HEK293 (cell line): ENCODE data around the gene BCR.
A peak's percentile ranks its signal among the peaks of the same experiment; 100 is the strongest.

ENCODE experiments used
- CTCF ChIA-PET: fragments of 350-600 bp; formaldehyde crosslinking; extraction: SDS; loops from one replicate; lab custom pipeline; 2021; ENCODE audit warnings: antibody characterized with exemption; lab: Yijun Ruan, JAX
- POLR2A ChIA-PET: fragments of 300-600 bp; formaldehyde crosslinking; extraction: SDS; loops from one replicate; lab custom pipeline; 2020; ENCODE audit warnings: antibody characterized with exemption, inconsistent platforms; lab: Yijun Ruan, JAX
- H3K27ac ChIP-seq: fragments of 200-500 bp; sonication (Bioruptor generic); 2 replicates; pipeline ENCODE4 v1.5.1; 2014; ENCODE audit warnings: low read depth, low read length, control low read depth, inconsistent platforms; ENCODE audit errors: extremely low read depth
- H3K36me3 ChIP-seq, 2 experiments: fragments of 200-500 bp in 1 of 2; sonication (Bioruptor generic) in 1 of 2; 1 replicate in 1 of 2; 2 replicates in 1 of 2; pipeline ENCODE4 v1.5.1; 2014 to 2017; ENCODE audit warnings: inconsistent platforms in 2 of 2, low read length in 2 of 2; ENCODE audit not compliant: control insufficient read depth in 2 of 2, insufficient read depth in 1 of 2
- H3K4me1 ChIP-seq: fragments of 200-500 bp; sonication (Bioruptor generic); 2 replicates; pipeline ENCODE4 v1.5.1; 2014; ENCODE audit warnings: mild to moderate bottlenecking, low read length, inconsistent platforms; ENCODE audit not compliant: control insufficient read depth, insufficient read depth
- H3K4me3 ChIP-seq: 2 replicates; pipeline ENCODE4 v1.5.1; 2011; ENCODE audit warnings: low read depth, mild to moderate bottlenecking, control low read depth, low read length, moderate library complexity
- H3K9me3 ChIP-seq: fragments of 200-500 bp; sonication (Bioruptor generic); 2 replicates; pipeline ENCODE4 v1.5.1; 2014; ENCODE audit warnings: low read depth, low read length, inconsistent platforms; ENCODE audit not compliant: control insufficient read depth, insufficient read depth
- EGR2 ChIP-seq: fragments of 450-650 bp; formaldehyde crosslinking; IDR thresholded peaks from 2 replicates; pipeline ENCODE4 v1.5.1; 2016; ENCODE audit warnings: low read depth, missing biosample characterization, missing genetic modification characterization
- GLI4 ChIP-seq: fragments of 450-650 bp; formaldehyde crosslinking; IDR thresholded peaks from 2 replicates; pipeline ENCODE4 v1.5.1; 2016; ENCODE audit warnings: missing biosample characterization, missing genetic modification characterization
- KLF8 ChIP-seq: fragments of 450-650 bp; formaldehyde crosslinking; IDR thresholded peaks from 2 replicates; pipeline ENCODE4 v1.5.1; 2016; ENCODE audit warnings: missing biosample characterization, missing genetic modification characterization
- KLF9 ChIP-seq: fragments of 450-650 bp; formaldehyde crosslinking; IDR thresholded peaks from 2 replicates; pipeline ENCODE4 v1.5.1; 2016; ENCODE audit warnings: missing biosample characterization, missing genetic modification characterization, low read depth
- MZF1 ChIP-seq: fragments of 450-650 bp; formaldehyde crosslinking; IDR thresholded peaks from 2 replicates; pipeline ENCODE4 v1.5.1; 2017; ENCODE audit warnings: missing biosample characterization, missing genetic modification characterization, borderline replicate concordance
- PRDM1 ChIP-seq: fragments of 450-650 bp; formaldehyde crosslinking; IDR thresholded peaks from 2 replicates; pipeline ENCODE4; 2016; ENCODE audit warnings: missing biosample characterization, missing genetic modification characterization
- REPIN1 ChIP-seq: fragments of 450-650 bp; formaldehyde crosslinking; IDR thresholded peaks from 2 replicates; pipeline ENCODE4 v1.5.1; 2017; ENCODE audit warnings: missing biosample characterization, missing genetic modification characterization, low read depth
- ZFHX2 ChIP-seq: fragments of 450-650 bp; formaldehyde crosslinking; conservative IDR thresholded peaks from 2 replicates; pipeline ENCODE4 v1.5.1; 2016; ENCODE audit warnings: missing biosample characterization, missing genetic modification characterization
- ZFP41 ChIP-seq: fragments of 450-650 bp; formaldehyde crosslinking; IDR thresholded peaks from 2 replicates; pipeline ENCODE4 v1.5.1; 2016; ENCODE audit warnings: missing biosample characterization, missing genetic modification characterization, borderline replicate concordance
- ZNF121 ChIP-seq: fragments of 450-650 bp; formaldehyde crosslinking; IDR thresholded peaks from 2 replicates; pipeline ENCODE4 v1.5.1; 2016; ENCODE audit warnings: missing biosample characterization, missing genetic modification characterization
- ZNF140 ChIP-seq: fragments of 450-650 bp; formaldehyde crosslinking; IDR thresholded peaks from 2 replicates; pipeline ENCODE4 v1.5.1; 2016; ENCODE audit warnings: missing biosample characterization, missing genetic modification characterization
- ZNF292 ChIP-seq: fragments of 450-650 bp; formaldehyde crosslinking; IDR thresholded peaks from 2 replicates; pipeline ENCODE4 v1.5.1; 2016; ENCODE audit warnings: low read depth, missing biosample characterization, missing genetic modification characterization, borderline replicate concordance
- ZNF416 ChIP-seq: fragments of 450-650 bp; formaldehyde crosslinking; IDR thresholded peaks from 2 replicates; pipeline ENCODE4 v1.5.1; 2016; ENCODE audit warnings: missing biosample characterization, missing genetic modification characterization
- ZNF426 ChIP-seq: fragments of 450-650 bp; formaldehyde crosslinking; IDR thresholded peaks from 2 replicates; pipeline ENCODE4 v1.5.1; 2017; ENCODE audit warnings: missing biosample characterization, missing genetic modification characterization, mild to moderate bottlenecking, inconsistent platforms, moderate library complexity
- ZNF48 ChIP-seq: fragments of 450-650 bp; formaldehyde crosslinking; IDR thresholded peaks from 2 replicates; pipeline ENCODE4 v1.5.1; 2016; ENCODE audit warnings: missing biosample characterization, missing genetic modification characterization
- ZNF514 ChIP-seq: fragments of 450-650 bp; formaldehyde crosslinking; IDR thresholded peaks from 2 replicates; pipeline ENCODE4 v1.5.1; 2016; ENCODE audit warnings: missing biosample characterization, missing genetic modification characterization
- ZNF558 ChIP-seq: fragments of 450-650 bp; formaldehyde crosslinking; IDR thresholded peaks from 2 replicates; pipeline ENCODE4 v1.5.1; 2016; ENCODE audit warnings: missing biosample characterization, missing genetic modification characterization
- ZNF624 ChIP-seq: fragments of 450-650 bp; formaldehyde crosslinking; IDR thresholded peaks from 2 replicates; pipeline ENCODE4 v1.5.1; 2017; ENCODE audit warnings: missing biosample characterization, missing genetic modification characterization
- ZNF707 ChIP-seq: fragments of 450-650 bp; formaldehyde crosslinking; IDR thresholded peaks from 2 replicates; pipeline ENCODE4 v1.5.1; 2016; ENCODE audit warnings: missing biosample characterization, missing genetic modification characterization
- ZNF837 ChIP-seq: fragments of 450-650 bp; formaldehyde crosslinking; IDR thresholded peaks from 2 replicates; pipeline ENCODE4 v1.5.1; 2016; ENCODE audit warnings: missing biosample characterization, missing genetic modification characterization
- TF ChIP-seq, protein P1 (sequence below): fragments of 450-650 bp; formaldehyde crosslinking; IDR thresholded peaks from 2 replicates; pipeline ENCODE4 v1.5.1; 2016; ENCODE audit warnings: missing biosample characterization, missing genetic modification characterization
- TF ChIP-seq, protein P2 (sequence below): fragments of 450-650 bp; formaldehyde crosslinking; conservative IDR thresholded peaks from 2 replicates; pipeline ENCODE4 v1.5.1; 2016; ENCODE audit warnings: low read depth, missing biosample characterization, missing genetic modification characterization
- TF ChIP-seq, protein P3 (sequence below): fragments of 450-650 bp; formaldehyde crosslinking; IDR thresholded peaks from 2 replicates; pipeline ENCODE4 v1.5.1; 2016; ENCODE audit warnings: missing biosample characterization, missing genetic modification characterization
- TF ChIP-seq, protein P4 (sequence below): fragments of 450-650 bp; formaldehyde crosslinking; IDR thresholded peaks from 2 replicates; pipeline ENCODE4 v1.5.1; 2016; ENCODE audit warnings: missing biosample characterization, missing genetic modification characterization, borderline replicate concordance

Gene BCR

DNA sequence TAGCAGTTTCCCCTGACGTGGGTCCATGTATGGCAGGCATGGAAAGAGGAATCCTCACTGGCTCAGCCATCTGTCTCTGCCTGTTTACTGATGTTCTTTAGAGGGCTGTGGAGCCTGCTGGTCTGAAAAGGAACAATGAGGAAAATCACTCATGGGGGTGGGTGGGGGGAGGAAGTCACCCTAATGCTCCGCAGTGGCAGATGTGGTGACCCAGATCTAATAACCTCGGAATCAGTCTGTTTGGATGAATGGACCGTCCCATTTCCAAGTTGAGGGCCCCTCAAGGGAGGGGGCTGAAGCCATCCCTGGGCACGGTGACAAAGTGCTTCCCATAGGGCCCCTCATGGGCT is 4.4 kb downstream of the BCR start:
- TF ChIP-seq ZNF837 (no peak), KLF8 (tag by site-specific recombination) (no peak), ZNF707 (tag by site-specific recombination) (no peak), ZNF514 (tag by site-specific recombination) (no peak)
- TF ChIP-seq, protein P1, sequence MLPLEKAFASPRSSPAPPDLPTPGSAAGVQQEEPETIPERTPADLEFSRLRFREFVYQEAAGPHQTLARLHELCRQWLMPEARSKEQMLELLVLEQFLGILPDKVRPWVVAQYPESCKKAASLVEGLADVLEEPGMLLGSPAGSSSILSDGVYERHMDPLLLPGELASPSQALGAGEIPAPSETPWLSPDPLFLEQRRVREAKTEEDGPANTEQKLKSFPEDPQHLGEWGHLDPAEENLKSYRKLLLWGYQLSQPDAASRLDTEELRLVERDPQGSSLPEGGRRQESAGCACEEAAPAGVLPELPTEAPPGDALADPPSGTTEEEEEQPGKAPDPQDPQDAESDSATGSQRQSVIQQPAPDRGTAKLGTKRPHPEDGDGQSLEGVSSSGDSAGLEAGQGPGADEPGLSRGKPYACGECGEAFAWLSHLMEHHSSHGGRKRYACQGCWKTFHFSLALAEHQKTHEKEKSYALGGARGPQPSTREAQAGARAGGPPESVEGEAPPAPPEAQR, result no peak
- TF ChIP-seq, protein P2, sequence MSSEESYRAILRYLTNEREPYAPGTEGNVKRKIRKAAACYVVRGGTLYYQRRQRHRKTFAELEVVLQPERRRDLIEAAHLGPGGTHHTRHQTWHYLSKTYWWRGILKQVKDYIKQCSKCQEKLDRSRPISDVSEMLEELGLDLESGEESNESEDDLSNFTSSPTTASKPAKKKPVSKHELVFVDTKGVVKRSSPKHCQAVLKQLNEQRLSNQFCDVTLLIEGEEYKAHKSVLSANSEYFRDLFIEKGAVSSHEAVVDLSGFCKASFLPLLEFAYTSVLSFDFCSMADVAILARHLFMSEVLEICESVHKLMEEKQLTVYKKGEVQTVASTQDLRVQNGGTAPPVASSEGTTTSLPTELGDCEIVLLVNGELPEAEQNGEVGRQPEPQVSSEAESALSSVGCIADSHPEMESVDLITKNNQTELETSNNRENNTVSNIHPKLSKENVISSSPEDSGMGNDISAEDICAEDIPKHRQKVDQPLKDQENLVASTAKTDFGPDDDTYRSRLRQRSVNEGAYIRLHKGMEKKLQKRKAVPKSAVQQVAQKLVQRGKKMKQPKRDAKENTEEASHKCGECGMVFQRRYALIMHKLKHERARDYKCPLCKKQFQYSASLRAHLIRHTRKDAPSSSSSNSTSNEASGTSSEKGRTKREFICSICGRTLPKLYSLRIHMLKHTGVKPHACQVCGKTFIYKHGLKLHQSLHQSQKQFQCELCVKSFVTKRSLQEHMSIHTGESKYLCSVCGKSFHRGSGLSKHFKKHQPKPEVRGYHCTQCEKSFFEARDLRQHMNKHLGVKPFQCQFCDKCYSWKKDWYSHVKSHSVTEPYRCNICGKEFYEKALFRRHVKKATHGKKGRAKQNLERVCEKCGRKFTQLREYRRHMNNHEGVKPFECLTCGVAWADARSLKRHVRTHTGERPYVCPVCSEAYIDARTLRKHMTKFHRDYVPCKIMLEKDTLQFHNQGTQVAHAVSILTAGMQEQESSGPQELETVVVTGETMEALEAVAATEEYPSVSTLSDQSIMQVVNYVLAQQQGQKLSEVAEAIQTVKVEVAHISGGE (tag by site-specific recombination), result no peak
- H3K4me1 ChIP-seq, result no peaks in the 10 kb centered on the region
- no peaks in the 10 kb centered on the region for H3K9me3 ChIP-seq
- POLR2A ChIA-PET, result no interaction called here
- no peak overlapping the region for H3K27ac ChIP-seq
- no peak overlapping the region for H3K4me3 ChIP-seq
- CTCF ChIA-PET, result interaction anchor here (1.2 to 1.8 kb wide), 2 partner anchors 34 to 93 kb away, joined by 5 to 7 read pairs; no protein-coding TSS in a partner anchor
- peaks cover 0 to 35% of the 10 kb centered on the region in 2 experiments; a peak in 1 of 3 replicates for H3K36me3 ChIP-seq

DNA sequence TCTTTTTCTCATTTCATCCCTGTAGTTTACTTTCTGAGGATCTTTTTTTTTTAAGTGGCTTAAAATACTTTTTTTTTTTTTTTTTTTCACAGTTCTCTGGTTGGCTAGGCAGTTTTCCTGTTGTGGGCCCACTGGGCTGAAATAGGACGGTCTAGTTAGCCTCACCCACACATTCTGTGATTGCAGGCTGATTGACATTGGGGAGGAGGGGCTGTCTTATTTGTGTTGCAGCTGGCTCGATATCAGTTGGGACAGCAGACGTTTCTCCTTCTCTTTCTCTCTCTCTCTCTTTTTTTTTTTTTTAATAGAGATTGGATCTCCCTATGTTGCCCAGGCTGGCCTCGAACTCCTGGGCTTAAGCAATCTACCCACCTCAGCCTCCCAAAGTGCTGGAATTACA is 6.9 kb downstream of the BCR start:
- Histone ChIP-seq H3K9me3 (no peaks in the 10 kb centered on the region), H3K4me1 (no peaks in the 10 kb centered on the region; the same call in 1 of the 2 replicates), H3K27ac (no peak overlapping the region), H3K36me3 (peaks cover 0 to 46% of the 10 kb centered on the region in 2 experiments; a peak in 1 of 3 replicates), H3K4me3 (no peak overlapping the region)
- CTCF ChIA-PET, result interaction anchor here (1.3 to 1.5 kb wide), 2 partner anchors 9 to 13 kb away, joined by 6 read pairs; no protein-coding TSS in a partner anchor
- POLR2A ChIA-PET, result no interaction called here
- TF ChIP-seq ZNF140 (tag by site-specific recombination) (no peak), ZNF292 (no peak), KLF9 (tag by site-specific recombination) (no peak), ZFP41 (tag by site-specific recombination) (no peak), MZF1 (tag by site-specific recombination) (no peak), ZNF426 (tag by site-specific recombination) (no peak), PRDM1 (tag by site-specific recombination) (0 out of 2 replicates have a peak, but pooled peaks have one; percentile 27), ZNF416 (tag by site-specific recombination) (no peak), ZFHX2 (tag by site-specific recombination) (peak; percentile 24; the same call in 1 of the 2 replicates), GLI4 (no peak), EGR2 (tag by site-specific recombination) (peak; percentile 41; the same call in 1 of the 2 replicates), ZNF558 (tag by site-specific recombination) (no peak), REPIN1 (tag by site-specific recombination) (no peak), ZNF121 (tag by site-specific recombination) (no peak), ZNF624 (tag by site-specific recombination) (no peak), ZNF48 (no peak)
- TF ChIP-seq, protein P3, sequence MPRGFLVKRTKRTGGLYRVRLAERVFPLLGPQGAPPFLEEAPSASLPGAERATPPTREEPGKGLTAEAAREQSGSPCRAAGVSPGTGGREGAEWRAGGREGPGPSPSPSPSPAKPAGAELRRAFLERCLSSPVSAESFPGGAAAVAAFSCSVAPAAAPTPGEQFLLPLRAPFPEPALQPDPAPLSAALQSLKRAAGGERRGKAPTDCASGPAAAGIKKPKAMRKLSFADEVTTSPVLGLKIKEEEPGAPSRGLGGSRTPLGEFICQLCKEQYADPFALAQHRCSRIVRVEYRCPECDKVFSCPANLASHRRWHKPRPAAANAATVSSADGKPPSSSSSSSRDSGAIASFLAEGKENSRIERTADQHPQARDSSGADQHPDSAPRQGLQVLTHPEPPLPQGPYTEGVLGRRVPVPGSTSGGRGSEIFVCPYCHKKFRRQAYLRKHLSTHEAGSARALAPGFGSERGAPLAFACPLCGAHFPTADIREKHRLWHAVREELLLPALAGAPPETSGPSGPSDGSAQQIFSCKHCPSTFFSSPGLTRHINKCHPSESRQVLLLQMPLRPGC (tag by site-specific recombination), result no peak
- TF ChIP-seq, protein P4, sequence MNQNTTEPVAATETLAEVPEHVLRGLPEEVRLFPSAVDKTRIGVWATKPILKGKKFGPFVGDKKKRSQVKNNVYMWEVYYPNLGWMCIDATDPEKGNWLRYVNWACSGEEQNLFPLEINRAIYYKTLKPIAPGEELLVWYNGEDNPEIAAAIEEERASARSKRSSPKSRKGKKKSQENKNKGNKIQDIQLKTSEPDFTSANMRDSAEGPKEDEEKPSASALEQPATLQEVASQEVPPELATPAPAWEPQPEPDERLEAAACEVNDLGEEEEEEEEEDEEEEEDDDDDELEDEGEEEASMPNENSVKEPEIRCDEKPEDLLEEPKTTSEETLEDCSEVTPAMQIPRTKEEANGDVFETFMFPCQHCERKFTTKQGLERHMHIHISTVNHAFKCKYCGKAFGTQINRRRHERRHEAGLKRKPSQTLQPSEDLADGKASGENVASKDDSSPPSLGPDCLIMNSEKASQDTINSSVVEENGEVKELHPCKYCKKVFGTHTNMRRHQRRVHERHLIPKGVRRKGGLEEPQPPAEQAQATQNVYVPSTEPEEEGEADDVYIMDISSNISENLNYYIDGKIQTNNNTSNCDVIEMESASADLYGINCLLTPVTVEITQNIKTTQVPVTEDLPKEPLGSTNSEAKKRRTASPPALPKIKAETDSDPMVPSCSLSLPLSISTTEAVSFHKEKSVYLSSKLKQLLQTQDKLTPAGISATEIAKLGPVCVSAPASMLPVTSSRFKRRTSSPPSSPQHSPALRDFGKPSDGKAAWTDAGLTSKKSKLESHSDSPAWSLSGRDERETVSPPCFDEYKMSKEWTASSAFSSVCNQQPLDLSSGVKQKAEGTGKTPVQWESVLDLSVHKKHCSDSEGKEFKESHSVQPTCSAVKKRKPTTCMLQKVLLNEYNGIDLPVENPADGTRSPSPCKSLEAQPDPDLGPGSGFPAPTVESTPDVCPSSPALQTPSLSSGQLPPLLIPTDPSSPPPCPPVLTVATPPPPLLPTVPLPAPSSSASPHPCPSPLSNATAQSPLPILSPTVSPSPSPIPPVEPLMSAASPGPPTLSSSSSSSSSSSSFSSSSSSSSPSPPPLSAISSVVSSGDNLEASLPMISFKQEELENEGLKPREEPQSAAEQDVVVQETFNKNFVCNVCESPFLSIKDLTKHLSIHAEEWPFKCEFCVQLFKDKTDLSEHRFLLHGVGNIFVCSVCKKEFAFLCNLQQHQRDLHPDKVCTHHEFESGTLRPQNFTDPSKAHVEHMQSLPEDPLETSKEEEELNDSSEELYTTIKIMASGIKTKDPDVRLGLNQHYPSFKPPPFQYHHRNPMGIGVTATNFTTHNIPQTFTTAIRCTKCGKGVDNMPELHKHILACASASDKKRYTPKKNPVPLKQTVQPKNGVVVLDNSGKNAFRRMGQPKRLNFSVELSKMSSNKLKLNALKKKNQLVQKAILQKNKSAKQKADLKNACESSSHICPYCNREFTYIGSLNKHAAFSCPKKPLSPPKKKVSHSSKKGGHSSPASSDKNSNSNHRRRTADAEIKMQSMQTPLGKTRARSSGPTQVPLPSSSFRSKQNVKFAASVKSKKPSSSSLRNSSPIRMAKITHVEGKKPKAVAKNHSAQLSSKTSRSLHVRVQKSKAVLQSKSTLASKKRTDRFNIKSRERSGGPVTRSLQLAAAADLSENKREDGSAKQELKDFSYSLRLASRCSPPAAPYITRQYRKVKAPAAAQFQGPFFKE (tag by site-specific recombination), result no peak
